HCT116 (cell line): ENCODE measurements around the gene EML4. TPM values are rescaled to one million over a fixed set of nuclear protein-coding genes. Genes with fewer than 3 reads are reported as not detected.

Experiments
- ATAC-seq: fragments of 200-7000 bp; cut with Tn5 transposase; 2 replicates; pipeline ENCODE4 v1.9.1; 2020; ENCODE audit warnings: mild to moderate bottlenecking, moderate library complexity
- BruUV-seq: library from RNA; stranded (reverse); fragments of 400-500 nt; replicated peaks from 2 replicates; lab custom pipeline; 2021; lab: Mats Ljungman, UMichigan
- CTCF ChIA-PET: fragments of 300-600 bp; sonication (Branson Sonifier 250); formaldehyde crosslinking; loops from one replicate; lab custom pipeline; 2021; ENCODE audit warnings: antibody characterized with exemption; lab: Charles Lee
- POLR2A ChIA-PET: fragments of 300-600, 350-600 bp; sonication (Branson Sonifier 250); formaldehyde crosslinking; loops from one replicate; lab custom pipeline; 2021; ENCODE audit warnings: antibody characterized with exemption; lab: Charles Lee
- RAD21 ChIA-PET, 2 experiments: fragments of 300-600 bp; sonication (Branson Sonifier 250); formaldehyde crosslinking; loops; one replicate each; lab custom pipeline; 2023; ENCODE audit warnings: low total read pairs in 2 of 2; ENCODE audit not compliant: uncharacterized antibody in 2 of 2, unreplicated experiment in 2 of 2, low non-redundant PET in 1 of 2; lab: Charles Lee
- DNase-seq: peaks from one replicate; pipeline ENCODE4 v3.0.0-alpha.2; 2010; ENCODE audit warnings: low read depth, low spot score
- H2AFZ ChIP-seq: fragments of 200-600 bp; shearing (Covaris generic), sonication (generic); 2 replicates; pipeline ENCODE4 v1.6.1; 2017; ENCODE audit warnings: low read depth, mixed run types, mixed read lengths, antibody characterized with exemption, low read length; ENCODE audit not compliant: poor library complexity, severe bottlenecking
- H3K27ac ChIP-seq: 2 replicates; pipeline ENCODE4 v1.5.1; 2012; ENCODE audit warnings: low read depth, low read length
- H3K27me3 ChIP-seq: fragments of 200-600 bp; sonication (generic); 2 replicates; pipeline ENCODE4 v1.6.1; 2016; ENCODE audit warnings: mixed run types, low read length, mixed read lengths; ENCODE audit not compliant: insufficient read depth
- H3K36me3 ChIP-seq, 2 experiments: fragments of 200-500 bp in 1 of 2; fragments of 200-600 bp in 1 of 2; sonication (Bioruptor generic) in 1 of 2; sonication (generic) in 1 of 2; 2 replicates each; pipeline versions ENCODE4 v1.5.1 to v1.6.1; 2014 to 2016; ENCODE audit warnings: low read length in 2 of 2, inconsistent platforms in 1 of 2, mixed read lengths in 1 of 2, mixed run types in 1 of 2; ENCODE audit not compliant: insufficient read depth in 2 of 2, control insufficient read depth in 1 of 2
- H3K4me1 ChIP-seq, 2 experiments: fragments of 200-600 bp in 1 of 2; sonication (generic) in 1 of 2; 2 replicates each; pipeline versions ENCODE4 v1.5.1 to v1.6.1; 2012 to 2017; ENCODE audit warnings: low read length in 2 of 2, inconsistent platforms in 1 of 2, mild to moderate bottlenecking in 1 of 2, mixed read lengths in 1 of 2, mixed run types in 1 of 2, moderate library complexity in 1 of 2; ENCODE audit not compliant: insufficient read depth in 2 of 2, control insufficient read depth in 1 of 2
- H3K4me2 ChIP-seq: fragments of 200-600 bp; sonication (generic); 2 replicates; pipeline ENCODE4 v1.6.1; 2017; ENCODE audit warnings: mixed run types, low read length, mixed read lengths
- H3K4me3 ChIP-seq, 2 experiments: fragments of 200-600 bp in 1 of 2; sonication (generic) in 1 of 2; replicated peaks in 1 of 2; 2 replicates each; pipeline ENCODE4 v1.5.1; 2011 to 2016; ENCODE audit warnings: low read length in 2 of 2, control low read depth in 1 of 2, low read depth in 1 of 2, mild to moderate bottlenecking in 1 of 2, mixed read lengths in 1 of 2, mixed run types in 1 of 2
- H3K79me2 ChIP-seq: fragments of 200-600 bp; sonication (generic); 2 replicates; pipeline ENCODE4 v1.6.1; 2017; ENCODE audit warnings: mild to moderate bottlenecking, mixed run types, low read length, moderate library complexity, mixed read lengths; ENCODE audit not compliant: insufficient read depth
- H3K9ac ChIP-seq: fragments of 200-600 bp; sonication (generic); 2 replicates; pipeline ENCODE4 v1.6.1; 2016; ENCODE audit warnings: low read length, mixed read lengths
- H3K9me2 ChIP-seq: fragments of 200-600 bp; sonication (generic), shearing (Covaris generic); 2 replicates; pipeline ENCODE4 v1.6.1; 2017; ENCODE audit warnings: mixed run types, mild to moderate bottlenecking, moderate library complexity; ENCODE audit not compliant: insufficient read depth
- H3K9me3 ChIP-seq, 2 experiments: fragments of 200-500 bp in 1 of 2; fragments of 200-600 bp in 1 of 2; sonication (Bioruptor generic) in 1 of 2; sonication (generic) in 1 of 2; 2 replicates each; pipeline ENCODE4 v1.6.1; 2014 to 2017; ENCODE audit warnings: low read length in 2 of 2, mixed read lengths in 2 of 2, inconsistent platforms in 1 of 2, low read depth in 1 of 2, mild to moderate bottlenecking in 1 of 2, mixed run types in 1 of 2, moderate library complexity in 1 of 2; ENCODE audit not compliant: control insufficient read depth in 1 of 2, insufficient read depth in 1 of 2
- H4K20me1 ChIP-seq: fragments of 200-600 bp; sonication (generic), shearing (Covaris generic); 2 replicates; pipeline ENCODE4 v1.6.1; 2017; ENCODE audit warnings: mixed run types, mild to moderate bottlenecking, moderate library complexity; ENCODE audit not compliant: insufficient read depth
- EZH2 ChIP-seq: fragments of 200-600 bp; sonication (generic); IDR thresholded peaks from 2 replicates; pipeline ENCODE4 v1.6.1; 2017; ENCODE audit warnings: antibody characterized with exemption, mixed run types
- EZH2phosphoT487 ChIP-seq: fragments of 200-600 bp; IDR thresholded peaks from 2 replicates; pipeline ENCODE4 v1.6.1; 2018; ENCODE audit warnings: antibody characterized with exemption, borderline replicate concordance
- RAD21 ChIP-seq: IDR thresholded peaks from 2 replicates; pipeline ENCODE4 v1.6.1; 2012; ENCODE audit warnings: low read depth, mild to moderate bottlenecking
- REST ChIP-seq: IDR thresholded peaks from 2 replicates; pipeline ENCODE4 v1.6.1; 2012; ENCODE audit warnings: low read depth
- SIN3A ChIP-seq: IDR thresholded peaks from 2 replicates; pipeline ENCODE4 v1.6.1; 2012; ENCODE audit warnings: low read depth
- ZNF274 ChIP-seq: fragments of 200-500 bp; sonication (Bioruptor generic); IDR thresholded peaks from 2 replicates; pipeline ENCODE4 v1.6.1; 2014; ENCODE audit warnings: mild to moderate bottlenecking, low read depth, low read length, inconsistent platforms
- intact Hi-C: fragments of 100-400 bp; cut with micrococcal nuclease; formaldehyde crosslinking; loops from 2 replicates; pipeline ENCODE4 v1.10.0; 2022
- total RNA-seq: library from RNA; stranded (reverse); gene quantifications from one replicate; pipeline ENCODE4 v1.2.1, GENCODE V29; 2021; ENCODE audit not compliant: unreplicated experiment

The EML4 gene
- total RNA-seq, 1 experiment from 2014 or later, result 53.5 TPM

- no peak for TF ChIP-seq EZH2
- TF ChIP-seq RAD21, result no peak
- no peak for TF ChIP-seq SIN3A
- no peak for TF ChIP-seq ZNF274
- no peak for TF ChIP-seq REST
- no peak for TF ChIP-seq EZH2phosphoT487
- RAD21 ChIA-PET, result no interaction called here
- no peak for DNase-seq
- no peaks in the 10 kb centered on the region for H4K20me1 ChIP-seq
- H3K9me3 ChIP-seq, result no peaks in the 10 kb centered on the region
- no peak overlapping the region for H2AFZ ChIP-seq
- no peak overlapping the region for H3K4me2 ChIP-seq
- no peak overlapping the region for H3K4me3 ChIP-seq
- CTCF ChIA-PET, result no interaction called here
- no peaks in the 10 kb centered on the region for H3K9me2 ChIP-seq
- no TSS peak for BruUV-seq
- H3K27me3 ChIP-seq, result no peaks in the 10 kb centered on the region
- no peaks in the 10 kb centered on the region for H3K79me2 ChIP-seq
- intact Hi-C loops, result no loop called here
- H3K9ac ChIP-seq, result no peak overlapping the region
- H3K36me3 ChIP-seq, result peaks cover 8 to 9% of the 10 kb centered on the region in 2 experiments; a peak in 2 of 4 replicates
- H3K27ac ChIP-seq, result no peak overlapping the region
- H3K4me1 ChIP-seq, result no peaks in the 10 kb centered on the region
- no peak for ATAC-seq
- POLR2A ChIA-PET, result no interaction called here
Measured at GRCh38 chr2:42303252-42303651, 134.1 kb downstream of the EML4 start.
